GM12874 (cell line): ENCODE data around the gene FAM32A.
A peak's percentile ranks its signal among the peaks of the same experiment; 100 is the strongest.

Experiments
- CTCF ChIP-seq: IDR thresholded peaks from 2 replicates; pipeline ENCODE4 v1.5.1; 2011; ENCODE audit warnings: low read depth, mild to moderate bottlenecking, control low read depth, low read length, moderate library complexity; ENCODE audit not compliant: insufficient read depth

Gene FAM32A

GRCh38 chr19:16185768-16186123 is 536 bp downstream of the FAM32A start:
- TF ChIP-seq CTCF, result peak; percentile 54

GRCh38 chr19:16188521-16188920 is 3.3 kb downstream of the FAM32A start:
- TF ChIP-seq CTCF, result no peak

- TF ChIP-seq CTCF, result no peak
These were observed 5.0 kb downstream of the FAM32A start for GRCh38 chr19:16190198-16190597.

- no peak for TF ChIP-seq CTCF
These were observed 5.5 kb downstream of the FAM32A start for GRCh38 chr19:16190736-16191135.

- no peak for TF ChIP-seq CTCF
These were observed 6.2 kb downstream of the FAM32A start for GRCh38 chr19:16191216-16191908.

GRCh38 chr19:16193466-16193865 is 8.3 kb downstream of the FAM32A start:
- TF ChIP-seq CTCF, result no peak

GRCh38 chr19:16197188-16197621 is 12.0 kb downstream of the FAM32A start:
- TF ChIP-seq CTCF, result no peak
